OCI-LY7 (cell line): ENCODE data around the gene TAS2R39.

Experiments
- EZH2phosphoT487 ChIP-seq: fragments of 200-600 bp; sonication (generic); IDR thresholded peaks from 2 replicates; pipeline ENCODE4 v1.6.1; 2018; ENCODE audit warnings: low read depth, borderline replicate concordance, mild to moderate bottlenecking, mixed run types, antibody characterized with exemption, low read length, moderate library complexity, mixed read lengths
- TF ChIP-seq, protein P1 (sequence below): fragments of 200-600 bp; sonication (generic); conservative IDR thresholded peaks from 2 replicates; pipeline ENCODE4 v1.5.1; 2014; ENCODE audit warnings: mild to moderate bottlenecking, antibody characterized with exemption, low read length, moderate library complexity, mixed read lengths

GRCh38 chr7:143221286-143221685 lies 38.1 kb downstream of the TAS2R39 start:
- TF ChIP-seq, protein P1, sequence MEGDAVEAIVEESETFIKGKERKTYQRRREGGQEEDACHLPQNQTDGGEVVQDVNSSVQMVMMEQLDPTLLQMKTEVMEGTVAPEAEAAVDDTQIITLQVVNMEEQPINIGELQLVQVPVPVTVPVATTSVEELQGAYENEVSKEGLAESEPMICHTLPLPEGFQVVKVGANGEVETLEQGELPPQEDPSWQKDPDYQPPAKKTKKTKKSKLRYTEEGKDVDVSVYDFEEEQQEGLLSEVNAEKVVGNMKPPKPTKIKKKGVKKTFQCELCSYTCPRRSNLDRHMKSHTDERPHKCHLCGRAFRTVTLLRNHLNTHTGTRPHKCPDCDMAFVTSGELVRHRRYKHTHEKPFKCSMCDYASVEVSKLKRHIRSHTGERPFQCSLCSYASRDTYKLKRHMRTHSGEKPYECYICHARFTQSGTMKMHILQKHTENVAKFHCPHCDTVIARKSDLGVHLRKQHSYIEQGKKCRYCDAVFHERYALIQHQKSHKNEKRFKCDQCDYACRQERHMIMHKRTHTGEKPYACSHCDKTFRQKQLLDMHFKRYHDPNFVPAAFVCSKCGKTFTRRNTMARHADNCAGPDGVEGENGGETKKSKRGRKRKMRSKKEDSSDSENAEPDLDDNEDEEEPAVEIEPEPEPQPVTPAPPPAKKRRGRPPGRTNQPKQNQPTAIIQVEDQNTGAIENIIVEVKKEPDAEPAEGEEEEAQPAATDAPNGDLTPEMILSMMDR = no peak
- no peak for TF ChIP-seq EZH2phosphoT487
